ENCODE measurements around the gene MZB1.
"Not testable (repeated sequence)": the region's sequence is repeated elsewhere in the genome, so short reads cannot be mapped to it uniquely, and the experiment has no call there.

MZB1 gene

GRCh38 chr5:139345442-139345841 is 44.3 kb downstream of the MZB1 start:
- not testable (repeated sequence) for H3K36me3 ChIP-seq (ENCODE audit: control insufficient read depth, insufficient read depth, low read length); H3K27ac ChIP-seq (ENCODE audit: low read depth, low read length); H3K4me3 ChIP-seq (ENCODE audit: low read length); H3K27me3 ChIP-seq (ENCODE audit: control insufficient read depth, insufficient read depth, low read length); H3K4me1 ChIP-seq (ENCODE audit: control insufficient read depth, insufficient read depth, low read length); H3K9ac ChIP-seq (ENCODE audit: low read length)

- Histone ChIP-seq H3K27me3 (ENCODE audit: control insufficient read depth, insufficient read depth, low read length) (no peaks in the 10 kb centered on the region), H3K4me3 (ENCODE audit: low read length) (no peak overlapping the region)
Measured at GRCh38 chr5:139344177-139344576, 45.5 kb downstream of the MZB1 start.

DNA sequence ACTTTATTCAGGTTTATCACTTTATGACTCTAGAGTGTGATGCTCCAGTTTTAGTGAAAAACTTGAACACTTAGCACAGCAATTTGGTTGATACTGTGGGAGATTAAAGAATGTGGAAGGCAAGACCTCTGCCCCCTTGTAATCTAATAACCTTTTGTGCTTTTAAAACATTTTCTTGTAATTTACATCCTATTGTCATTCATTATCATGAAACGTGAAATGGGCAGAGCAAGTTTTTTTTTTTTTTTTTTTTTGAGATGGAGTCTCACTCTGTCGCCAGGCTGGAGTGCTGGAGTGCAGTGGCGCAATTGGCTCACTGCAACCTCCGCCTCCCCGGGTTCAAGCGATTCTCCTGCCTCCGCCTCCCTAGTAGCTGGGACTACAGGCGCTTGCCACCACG is 46.2 kb downstream of the MZB1 start:
- Histone ChIP-seq H3K9ac (ENCODE audit: low read length) (no peak overlapping the region), H3K36me3 (ENCODE audit: control insufficient read depth, insufficient read depth, low read length) (no peaks in the 10 kb centered on the region), H3K27me3 (ENCODE audit: control insufficient read depth, insufficient read depth, low read length) (no peaks in the 10 kb centered on the region), H3K4me3 (ENCODE audit: low read length) (peak overlapping the region; percentile 86), H3K27ac (ENCODE audit: low read depth, low read length) (no peak overlapping the region), H3K4me1 (ENCODE audit: control insufficient read depth, insufficient read depth, low read length) (peaks cover 10% of the 10 kb centered on the region)

More at GRCh38 chr5:139344177-139344576, 45.5 kb downstream of the MZB1 start:
- Histone ChIP-seq H3K27ac (ENCODE audit: low read depth, low read length) (no peak overlapping the region), H3K36me3 (ENCODE audit: control insufficient read depth, insufficient read depth, low read length) (no peaks in the 10 kb centered on the region), H3K4me1 (ENCODE audit: control insufficient read depth, insufficient read depth, low read length) (peaks cover 10% of the 10 kb centered on the region), H3K9ac (ENCODE audit: low read length) (no peak overlapping the region)

DNA sequence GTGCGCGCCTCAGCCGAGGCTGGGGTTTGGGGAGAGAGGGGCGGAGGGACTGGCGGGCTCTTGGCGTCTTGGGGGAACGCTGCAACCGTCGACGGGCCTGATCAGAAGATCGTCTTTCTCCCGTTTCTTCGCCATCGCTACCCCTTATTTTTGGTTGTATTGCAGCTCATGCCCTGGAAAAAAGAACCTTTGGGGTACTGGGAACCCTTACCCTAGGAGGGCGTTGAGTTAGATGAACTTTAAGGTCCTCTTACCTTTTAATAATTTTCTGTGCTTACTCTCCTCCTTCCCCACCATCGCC is 47.3 kb downstream of the MZB1 start:
- Histone ChIP-seq H3K4me1 (ENCODE audit: control insufficient read depth, insufficient read depth, low read length) (peaks cover 10% of the 10 kb centered on the region), H3K36me3 (ENCODE audit: control insufficient read depth, insufficient read depth, low read length) (no peaks in the 10 kb centered on the region), H3K4me3 (ENCODE audit: low read length) (peak overlapping the region; percentile 86), H3K9ac (ENCODE audit: low read length) (peak overlapping the region; percentile 87), H3K27ac (ENCODE audit: low read depth, low read length) (peak overlapping the region; percentile 90), H3K27me3 (ENCODE audit: control insufficient read depth, insufficient read depth, low read length) (no peaks in the 10 kb centered on the region)

GRCh38 chr5:139341689-139342422 is 47.9 kb downstream of the MZB1 start, which contains the start of gene PAIP2:
Gene PAIP2 (plus strand): TSS chr5:139341854. CDS start chr5:139363785, 21,931 bp downstream.
- H3K4me3 ChIP-seq (ENCODE audit: low read length) = peak within 1 kb of the TSS; percentile 86
- peak within 1 kb of the TSS; percentile 90 for H3K27ac ChIP-seq (ENCODE audit: low read depth, low read length)
- H3K4me1 ChIP-seq (ENCODE audit: control insufficient read depth, insufficient read depth, low read length) = peaks cover 10% of the 10 kb centered on the region
- peak within 1 kb of the TSS; percentile 87 for H3K9ac ChIP-seq (ENCODE audit: low read length)
- H3K36me3 ChIP-seq (ENCODE audit: control insufficient read depth, insufficient read depth, low read length) = no peaks in the 10 kb centered on the region
- H3K27me3 ChIP-seq (ENCODE audit: control insufficient read depth, insufficient read depth, low read length) = no peaks in the 10 kb centered on the region

- Histone ChIP-seq H3K4me1 (ENCODE audit: control insufficient read depth, insufficient read depth, low read length) (peaks cover 10% of the 10 kb centered on the region), H3K9ac (ENCODE audit: low read length) (peak overlapping the region; percentile 53), H3K27ac (ENCODE audit: low read depth, low read length) (no peak overlapping the region), H3K4me3 (ENCODE audit: low read length) (peak overlapping the region; percentile 86), H3K36me3 (ENCODE audit: control insufficient read depth, insufficient read depth, low read length) (no peaks in the 10 kb centered on the region), H3K27me3 (ENCODE audit: control insufficient read depth, insufficient read depth, low read length) (no peaks in the 10 kb centered on the region)
Measured at GRCh38 chr5:139341187-139341688, 48.5 kb downstream of the MZB1 start.

DNA sequence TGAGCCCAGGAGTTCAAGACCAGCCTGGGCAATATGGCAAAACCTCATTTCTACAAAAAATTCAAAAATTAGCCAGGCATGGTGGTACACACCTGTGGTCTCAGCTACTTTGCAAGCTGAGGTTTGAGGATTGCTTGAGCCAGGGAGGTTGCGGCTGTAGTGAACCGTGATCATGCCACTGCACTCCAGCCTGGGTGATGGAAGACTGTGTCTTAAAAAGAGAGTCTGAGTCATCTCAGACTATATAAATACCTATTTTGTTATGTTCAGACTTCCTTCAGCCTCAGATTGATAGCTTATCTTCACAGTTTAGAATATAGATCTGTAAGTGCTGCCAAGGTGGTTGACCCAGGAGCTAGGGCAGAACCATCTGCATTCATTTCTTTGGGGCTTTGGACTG is 49.7 kb downstream of the MZB1 start:
- H3K27me3 ChIP-seq (ENCODE audit: control insufficient read depth, insufficient read depth, low read length) = no peaks in the 10 kb centered on the region

More for the DNA sequence above, 49.7 kb downstream of the MZB1 start:
- Histone ChIP-seq H3K36me3 (ENCODE audit: control insufficient read depth, insufficient read depth, low read length) (no peaks in the 10 kb centered on the region), H3K4me3 (ENCODE audit: low read length) (no peak overlapping the region), H3K9ac (ENCODE audit: low read length) (no peak overlapping the region), H3K27ac (ENCODE audit: low read depth, low read length) (no peak overlapping the region), H3K4me1 (ENCODE audit: control insufficient read depth, insufficient read depth, low read length) (peaks cover 10% of the 10 kb centered on the region)

Measured in rectal smooth muscle tissue (tissue), 1 donor.